Activated gamma-delta T cell treated with Interleukin-2 at 50 U/mL for 16 hours (primary cell): ENCODE measurements around the gene NADK2.
"Not testable (repeated sequence)": the region's sequence is repeated elsewhere in the genome, so short reads cannot be mapped to it uniquely, and the experiment has no call there.

Experiments
- DNase-seq: peaks from one replicate; pipeline ENCODE4 v3.0.0-alpha.2; 2020

The NADK2 gene

DNA sequence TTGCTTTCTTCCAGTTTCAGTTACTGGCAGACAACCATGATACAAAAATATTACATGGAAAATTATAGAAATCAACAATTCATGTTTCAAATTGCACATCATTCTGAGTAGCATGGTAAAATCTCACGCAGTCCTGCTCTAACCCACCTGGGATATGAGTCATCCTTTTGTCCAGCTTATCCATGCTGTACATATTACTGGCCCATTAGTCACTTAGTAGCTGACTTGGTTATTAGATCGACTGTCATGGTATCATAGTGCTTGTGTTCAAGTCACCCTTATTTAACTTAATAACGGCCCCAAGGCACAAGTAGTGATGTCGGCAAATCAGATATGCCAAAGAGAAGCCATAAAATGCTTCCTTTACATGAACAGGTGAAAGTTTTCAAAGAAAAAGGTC lies 41.2 kb downstream of the NADK2 start:
- DNase-seq = no peak

DNA sequence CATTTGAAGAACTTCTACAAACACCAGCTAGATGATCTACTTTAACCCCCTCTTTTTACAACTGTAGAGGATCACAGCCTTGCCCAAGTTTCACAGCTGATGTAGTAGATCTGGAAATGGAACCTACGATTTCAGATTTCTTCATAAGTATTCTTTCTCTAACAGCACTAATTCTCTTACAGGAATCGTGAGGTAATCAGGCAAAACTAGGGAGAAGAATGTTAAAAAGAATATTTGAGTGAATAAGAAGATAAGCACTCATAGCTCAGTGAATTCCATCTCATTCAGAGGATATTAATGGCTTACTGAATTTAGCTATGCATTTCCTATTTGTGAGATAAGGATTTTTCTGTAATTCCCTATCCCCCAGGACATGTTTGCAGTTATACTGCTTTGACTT lies 42.1 kb downstream of the NADK2 start:
- DNase-seq = no peak

DNA sequence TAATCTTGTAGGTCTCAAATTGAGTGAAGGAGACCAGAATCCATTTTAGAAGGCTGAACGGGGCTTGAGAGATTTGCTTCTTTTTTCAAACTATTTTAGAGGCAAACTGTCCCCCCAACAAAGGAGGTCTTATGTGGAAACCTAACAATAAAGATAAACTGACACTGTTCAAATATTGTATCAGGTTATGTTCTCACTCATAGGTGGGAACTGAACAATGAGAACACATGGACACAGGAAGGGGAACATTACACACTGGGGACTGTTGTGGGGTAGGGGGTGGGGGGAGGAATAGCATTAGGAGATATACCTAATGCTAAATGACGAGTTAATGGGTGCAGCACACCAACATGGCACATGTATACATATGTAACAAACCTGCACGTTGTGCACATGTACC lies 42.9 kb downstream of the NADK2 start:
- DNase-seq = not testable (repeated sequence)

DNA sequence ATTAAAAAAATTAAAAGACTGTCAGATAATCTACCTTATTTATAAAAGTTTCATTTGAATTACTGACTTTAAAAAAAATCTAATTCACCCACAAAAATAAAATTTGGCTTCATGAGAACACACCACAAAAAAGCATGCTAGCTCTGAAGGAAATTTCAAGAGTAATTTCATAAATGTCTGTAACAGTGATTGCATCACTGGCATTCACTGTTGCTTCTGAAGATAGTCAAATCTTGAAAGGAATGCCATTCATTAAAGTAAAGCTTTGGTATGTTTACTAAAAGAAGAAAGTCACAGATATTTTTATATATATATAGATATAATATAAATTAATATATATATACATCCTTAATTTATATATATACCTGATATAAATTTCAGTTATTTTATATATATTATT lies 43.4 kb downstream of the NADK2 start:
- no peak for DNase-seq

DNA sequence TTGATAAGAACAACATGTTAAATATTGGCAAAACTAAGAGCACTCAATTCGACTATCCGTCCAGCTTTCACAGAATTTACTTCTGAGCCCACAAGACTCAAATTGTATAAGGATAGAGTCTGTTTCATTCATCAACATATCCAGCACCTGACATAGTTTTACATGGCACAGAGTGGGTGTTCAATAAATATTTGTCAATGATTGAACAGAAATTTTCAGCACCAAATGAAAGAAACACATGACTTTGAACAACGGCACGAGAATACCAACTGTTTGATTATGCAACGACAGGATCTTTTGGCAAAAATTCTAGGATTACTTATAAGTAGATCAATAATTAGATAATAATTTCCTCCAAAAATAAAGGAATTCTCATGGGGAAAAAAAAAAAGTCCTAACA lies 48.0 kb downstream of the NADK2 start:
- no peak for DNase-seq

DNA sequence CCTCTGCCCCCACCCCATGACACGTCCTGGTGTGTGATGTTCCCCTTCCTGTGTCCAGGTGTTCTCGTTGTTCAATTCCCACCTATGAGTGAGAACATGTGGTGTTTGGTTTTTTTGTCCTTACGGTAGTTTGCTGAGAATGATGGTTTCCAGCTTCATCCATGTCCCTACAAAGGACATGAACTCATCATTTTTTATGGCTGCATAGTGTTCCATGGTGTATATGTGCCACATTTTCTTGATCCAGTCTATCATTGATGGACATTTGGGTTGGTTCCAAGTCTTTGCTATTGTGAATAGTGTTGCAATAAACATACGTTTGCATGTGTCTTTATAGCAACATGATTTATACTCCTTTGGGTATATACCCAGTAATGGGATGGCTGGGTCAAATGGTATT lies 57.3 kb downstream of the NADK2 start:
- not testable (repeated sequence) for DNase-seq

DNA sequence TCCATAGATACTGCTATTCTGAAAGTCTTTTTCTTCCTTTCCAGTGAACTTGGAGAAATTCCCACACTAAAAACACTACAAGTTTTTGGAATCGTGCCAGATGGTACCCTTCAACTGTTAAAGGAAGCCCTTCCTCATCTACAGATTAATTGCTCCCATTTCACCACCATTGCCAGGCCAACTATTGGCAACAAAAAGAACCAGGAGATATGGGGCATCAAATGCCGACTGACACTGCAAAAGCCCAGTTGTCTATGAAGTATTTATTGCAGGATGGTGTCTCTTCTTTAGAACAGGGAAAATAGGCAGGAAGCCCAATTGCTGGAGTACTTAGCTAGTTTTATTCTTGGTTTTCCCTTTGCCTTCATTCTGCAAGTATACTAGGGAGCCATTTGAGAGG lies 60.0 kb downstream of the NADK2 start:
- no peak for DNase-seq

DNA sequence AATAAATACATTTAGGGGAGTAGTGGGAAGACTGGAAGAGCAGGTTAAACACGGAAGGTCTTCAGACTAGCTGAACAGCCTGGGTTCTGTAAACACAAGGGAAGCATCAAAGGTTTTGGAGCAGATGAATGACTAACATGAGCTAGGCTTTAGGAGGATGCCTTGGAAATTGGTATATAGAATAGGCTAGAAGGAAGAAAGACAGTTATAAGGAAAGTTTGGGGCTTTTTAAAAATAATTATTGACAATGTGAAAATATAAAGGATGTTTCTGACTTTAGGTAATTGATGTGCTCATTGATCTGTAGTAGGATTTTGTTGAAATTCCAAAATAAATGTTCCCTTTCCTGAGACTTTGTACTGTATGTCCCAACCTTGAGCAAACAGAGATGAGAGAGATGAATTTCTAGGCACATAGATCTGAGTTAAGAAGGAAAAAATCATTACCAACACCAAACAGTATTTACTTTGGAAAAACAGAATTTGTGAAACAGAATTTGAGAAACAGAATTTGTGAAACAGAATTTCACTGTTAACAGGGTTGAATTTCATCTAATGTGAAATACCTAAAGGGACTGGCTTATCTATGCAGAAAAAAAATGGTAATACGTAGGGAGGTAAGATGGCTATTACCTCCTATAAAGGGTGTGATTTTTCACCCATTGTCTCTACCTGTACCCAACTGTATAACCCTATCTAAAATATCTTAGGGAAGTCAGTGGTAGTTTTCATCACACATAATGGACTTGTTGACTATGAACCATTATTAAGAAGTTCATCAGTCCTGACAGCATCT lies 61.0 kb downstream of the NADK2 start:
- DNase-seq = no peak

DNA sequence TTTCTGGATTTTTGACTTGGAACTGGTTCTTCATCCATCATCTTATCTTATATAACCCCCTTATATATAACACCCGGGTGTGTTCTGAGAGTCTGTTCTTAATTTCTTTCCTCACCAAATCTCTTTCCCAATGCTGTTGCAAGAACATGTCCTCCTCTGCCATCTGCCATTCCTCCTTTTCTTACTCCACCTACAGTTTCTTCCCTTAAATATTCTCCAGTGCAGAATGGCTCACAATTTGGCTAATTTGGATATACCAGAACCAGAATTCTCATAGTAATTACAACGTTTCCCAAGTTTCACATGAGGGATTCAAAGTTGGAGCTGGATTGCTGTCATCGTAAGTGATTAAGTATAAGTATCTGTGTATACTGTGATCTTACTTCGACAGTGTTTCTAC lies 61.8 kb downstream of the NADK2 start:
- DNase-seq = no peak

DNA sequence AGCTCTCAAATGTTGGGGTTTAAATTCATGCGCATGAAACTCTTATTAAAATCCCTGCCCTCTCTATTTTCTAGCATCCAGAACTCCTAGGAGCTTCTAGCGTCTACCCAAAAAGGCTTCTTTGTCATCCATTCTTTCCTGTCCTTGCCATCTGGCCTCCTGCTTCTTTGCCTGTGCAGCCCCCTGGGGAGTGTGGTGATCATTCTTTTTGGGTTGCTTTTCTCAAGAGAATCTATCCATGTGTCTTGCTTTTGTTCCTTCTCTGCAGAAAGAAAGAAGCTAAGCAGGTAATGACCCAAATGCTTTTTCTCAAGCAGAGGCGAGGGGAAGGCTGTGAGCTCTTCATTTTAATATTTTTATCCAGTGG lies 63.2 kb downstream of the NADK2 start:
- no peak for DNase-seq

DNA sequence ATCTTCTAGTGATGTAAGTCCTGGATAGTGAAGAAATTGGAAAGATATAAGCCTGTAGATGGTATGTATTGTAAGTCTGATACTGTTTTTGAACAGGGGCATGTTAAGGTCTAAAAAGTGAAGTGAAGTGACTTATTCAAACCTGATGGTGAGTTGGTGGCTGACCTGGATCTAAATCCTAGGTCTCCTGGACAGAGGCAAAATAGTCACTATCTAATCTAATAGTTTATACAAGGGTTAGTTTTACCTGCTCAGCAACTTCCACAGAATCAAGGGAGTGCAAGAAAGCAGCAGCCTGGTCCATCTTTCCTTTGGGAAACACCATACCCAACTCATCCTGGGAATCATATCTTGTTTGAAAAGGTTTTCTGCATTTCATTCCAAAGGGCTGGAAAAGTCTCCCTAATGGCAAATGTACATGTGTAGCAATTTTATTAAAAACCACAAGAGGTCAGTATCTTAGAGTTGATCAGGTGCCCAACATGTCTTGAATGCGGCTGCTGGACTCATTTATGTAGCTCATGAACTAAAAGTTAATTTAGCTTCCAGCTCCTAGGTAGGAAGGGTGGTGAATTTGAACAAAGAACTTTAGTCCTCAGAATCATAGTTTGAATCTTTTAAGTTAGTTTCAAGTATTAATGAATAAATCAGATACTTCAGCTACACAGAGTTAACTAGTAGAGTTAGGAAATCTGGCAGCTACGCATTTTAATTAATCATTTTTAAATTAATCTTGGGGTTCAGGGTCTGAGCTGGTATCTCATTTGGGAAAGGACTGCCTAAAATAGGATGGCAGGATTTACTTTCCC lies 63.8 kb downstream of the NADK2 start:
- DNase-seq = no peak

DNA sequence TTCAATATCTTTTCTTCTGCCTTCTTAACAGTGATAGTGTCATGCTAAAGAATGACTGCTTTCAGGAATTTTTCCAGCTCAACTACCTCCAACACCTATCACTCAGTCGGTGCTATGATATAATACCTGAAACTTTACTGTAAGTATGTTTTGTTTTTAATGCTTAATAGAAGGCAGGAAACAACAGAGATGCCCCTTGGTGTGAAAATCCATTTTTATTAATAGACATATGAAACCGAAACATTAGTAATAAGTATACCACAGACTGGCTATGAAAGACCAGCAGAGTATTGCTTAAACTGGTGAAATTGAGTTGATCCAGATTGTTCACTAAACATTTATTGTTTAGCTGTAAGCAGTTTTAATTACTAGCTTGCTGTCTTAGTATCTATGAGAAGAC lies 64.6 kb downstream of the NADK2 start:
- no peak for DNase-seq

DNA sequence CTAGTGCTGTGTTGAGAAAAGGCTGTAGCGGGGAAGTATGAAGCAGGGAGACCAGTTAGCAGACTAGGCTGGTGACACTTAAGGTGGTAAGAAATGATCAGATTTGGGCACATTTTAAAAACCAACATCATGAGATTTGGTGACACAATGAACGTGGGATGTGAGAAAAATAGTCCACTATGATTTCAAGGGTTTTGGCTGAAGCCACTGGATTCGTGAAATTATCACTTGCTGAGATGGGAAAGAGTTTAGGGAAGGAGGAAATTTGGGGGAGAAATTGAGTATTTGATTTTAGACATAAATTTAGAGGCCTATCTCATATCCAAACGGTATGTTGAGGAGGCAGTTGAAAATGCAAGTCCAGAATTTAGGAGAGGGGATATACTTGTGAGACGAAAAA lies 66.7 kb downstream of the NADK2 start:
- no peak for DNase-seq

DNA sequence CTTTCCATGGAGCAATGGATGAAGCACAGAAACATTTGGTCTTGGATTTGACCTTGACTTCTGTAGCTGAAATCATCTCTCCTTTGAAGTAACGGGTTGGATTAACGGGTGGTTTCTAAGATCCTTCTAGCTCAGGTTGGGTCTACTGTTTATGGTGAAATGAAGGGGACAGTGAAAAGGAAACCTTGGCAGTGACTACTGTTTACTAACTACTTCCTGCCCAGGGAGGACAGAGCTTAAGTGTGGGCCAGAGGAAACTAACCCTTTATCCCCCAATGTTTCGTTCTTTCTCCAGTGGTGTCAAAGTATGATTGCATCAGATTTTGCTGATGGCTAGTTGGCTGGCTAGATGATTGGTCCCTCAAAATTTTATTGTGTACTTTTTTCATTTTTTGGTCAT lies 67.6 kb downstream of the NADK2 start:
- DNase-seq = no peak

DNA sequence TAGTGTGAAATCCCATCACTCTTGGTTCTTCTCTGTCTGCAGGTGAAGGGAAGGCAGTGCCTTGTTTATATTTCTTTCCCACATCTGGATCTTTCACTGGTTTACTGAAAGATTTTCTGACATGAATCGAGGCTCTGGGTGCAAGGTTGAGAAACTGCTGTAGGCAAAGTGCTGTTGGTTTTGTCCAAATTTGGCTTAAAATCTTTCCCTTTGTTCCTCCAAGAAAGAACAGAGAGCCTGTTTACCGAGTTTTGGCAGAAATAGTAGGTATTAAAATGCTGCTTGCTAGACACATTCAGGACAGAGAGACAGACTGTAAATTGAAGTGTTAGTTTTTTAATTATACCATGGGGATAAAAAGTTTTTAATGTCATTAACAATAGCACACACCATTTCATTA lies 68.3 kb downstream of the NADK2 start:
- DNase-seq = no peak

DNA sequence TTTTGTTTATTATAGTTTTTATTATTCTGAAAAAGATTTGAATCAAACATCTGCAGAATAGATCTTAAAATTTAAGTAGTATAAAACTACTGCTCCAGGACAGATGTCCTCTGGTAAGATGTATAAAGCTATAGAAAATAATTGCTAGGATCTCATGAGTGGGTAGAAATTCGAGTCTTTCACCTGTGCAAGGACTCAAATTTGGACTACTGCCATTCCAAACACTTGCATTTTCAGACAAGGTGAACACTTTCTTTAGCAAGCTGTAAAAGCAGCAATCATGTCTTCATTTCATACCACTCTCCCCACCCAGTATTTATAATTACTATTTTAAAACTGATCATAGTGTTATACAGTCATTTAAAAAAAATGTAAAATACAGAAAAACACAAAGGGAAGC lies 69.1 kb downstream of the NADK2 start:
- DNase-seq = no peak

DNA sequence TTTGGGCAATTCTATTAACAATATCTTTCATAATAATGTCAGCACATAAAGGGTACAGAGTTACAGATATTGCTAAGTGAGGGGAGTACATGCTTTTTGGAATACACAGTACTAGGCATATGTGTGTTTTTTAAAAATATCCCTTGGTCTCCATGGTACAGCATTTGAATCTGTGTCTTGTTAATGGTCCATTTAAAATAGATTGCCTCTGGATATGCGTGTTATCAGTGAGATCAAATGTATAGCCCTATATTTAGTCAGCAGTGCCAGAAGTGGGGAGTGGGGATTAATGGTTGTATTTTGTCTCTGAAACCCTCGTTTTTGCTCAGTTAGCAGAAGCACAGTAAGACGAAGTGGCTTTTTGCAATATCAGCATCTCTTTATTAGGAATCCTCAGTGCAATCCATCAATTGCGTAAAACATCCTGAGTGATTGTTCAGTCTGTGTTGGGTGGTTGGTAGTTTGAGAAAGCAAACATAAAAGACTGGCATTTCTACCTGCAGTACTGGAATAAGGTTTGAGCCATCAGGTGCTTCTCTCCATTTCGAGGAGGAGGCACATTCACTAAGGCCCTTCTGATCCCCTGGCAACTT lies 70.8 kb downstream of the NADK2 start:
- DNase-seq = no peak

DNA sequence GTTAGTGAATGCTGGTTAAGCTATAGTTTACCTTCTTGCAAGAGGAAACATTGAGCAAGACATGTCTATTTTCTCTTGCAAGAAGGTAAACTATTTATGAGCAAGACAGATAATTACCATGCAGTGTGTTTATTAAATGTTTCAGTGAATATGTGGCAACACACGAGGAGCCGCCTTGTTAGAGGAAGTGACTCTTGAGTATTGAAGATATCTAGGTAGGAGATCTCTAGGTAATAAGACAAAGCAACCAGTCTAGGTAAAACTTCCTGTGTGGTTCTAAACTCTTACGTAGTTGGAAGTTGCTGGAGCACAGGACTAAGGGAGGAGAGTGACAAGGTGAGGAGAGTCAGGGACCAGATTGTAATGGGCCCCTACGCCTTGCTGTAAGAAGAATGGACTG lies 73.0 kb downstream of the NADK2 start:
- DNase-seq = no peak

DNA sequence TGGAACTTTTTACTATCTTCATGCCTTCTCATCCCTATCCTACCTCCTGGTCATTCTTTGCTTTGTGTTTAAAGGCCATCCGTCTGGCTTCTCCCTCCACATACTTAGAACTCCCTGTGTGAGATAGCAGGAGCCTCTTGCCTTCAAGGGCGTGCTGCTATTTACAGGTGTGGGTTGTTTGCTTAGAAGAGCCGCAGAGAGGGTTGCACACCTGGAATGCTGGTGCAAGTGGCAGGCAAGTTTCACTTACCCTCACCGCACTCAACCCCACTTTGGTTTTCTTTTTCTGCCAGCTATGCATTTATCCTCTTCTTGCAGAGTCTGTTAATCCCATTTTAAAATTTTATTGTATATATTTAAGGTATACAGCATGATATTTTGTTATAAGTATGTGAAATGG lies 77.3 kb downstream of the NADK2 start:
- no peak for DNase-seq

DNA sequence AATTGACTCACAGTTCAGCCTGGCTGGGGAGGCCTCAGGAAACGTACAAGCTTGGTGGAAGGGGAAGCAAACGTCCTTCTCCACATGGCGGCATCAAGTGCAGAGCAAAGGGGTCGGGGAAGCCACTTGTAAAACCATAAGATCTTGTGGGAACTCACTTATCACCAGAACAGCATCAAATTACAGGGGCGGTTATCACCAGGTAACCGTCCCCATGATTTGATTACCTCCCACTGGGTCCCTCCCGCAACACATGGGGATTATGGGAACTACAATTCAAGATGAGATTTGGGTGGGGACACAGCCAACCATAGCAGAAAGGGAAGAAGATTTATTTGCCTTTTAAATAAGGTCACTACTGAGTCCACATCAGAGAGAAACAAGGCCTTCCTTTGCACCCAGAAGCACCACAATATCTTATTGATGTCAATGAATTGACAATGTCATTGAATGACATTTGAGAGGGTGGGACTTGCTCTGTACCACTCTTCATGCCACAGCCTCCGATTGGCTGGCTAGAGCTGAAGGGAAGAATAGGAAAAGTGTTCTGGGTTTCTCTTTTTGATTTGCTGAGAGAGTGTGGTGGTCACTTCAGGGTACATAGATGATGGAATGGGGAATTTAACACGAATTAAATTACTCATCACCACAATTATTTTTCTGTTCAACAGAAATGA lies 78.8 kb downstream of the NADK2 start:
- no peak for DNase-seq

DNA sequence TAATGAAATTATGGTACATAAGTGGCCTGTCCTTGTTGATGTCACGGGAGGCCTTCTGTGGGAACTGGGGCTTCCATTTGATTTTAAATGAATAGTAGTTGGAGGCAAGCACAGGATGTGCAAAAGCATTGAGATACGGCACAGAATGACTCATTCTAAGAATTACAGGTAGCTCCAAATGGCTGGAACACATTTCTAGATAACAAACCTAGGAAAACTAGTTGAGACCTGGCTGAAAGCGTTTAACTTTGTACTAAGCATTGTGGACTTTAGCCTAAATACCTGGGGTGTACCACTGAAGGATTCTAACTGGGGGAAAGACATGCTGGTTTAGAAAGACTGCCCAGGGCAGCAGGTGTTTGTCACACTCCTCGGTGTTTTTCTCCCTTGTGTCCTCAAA lies 80.4 kb downstream of the NADK2 start:
- DNase-seq = no peak

DNA sequence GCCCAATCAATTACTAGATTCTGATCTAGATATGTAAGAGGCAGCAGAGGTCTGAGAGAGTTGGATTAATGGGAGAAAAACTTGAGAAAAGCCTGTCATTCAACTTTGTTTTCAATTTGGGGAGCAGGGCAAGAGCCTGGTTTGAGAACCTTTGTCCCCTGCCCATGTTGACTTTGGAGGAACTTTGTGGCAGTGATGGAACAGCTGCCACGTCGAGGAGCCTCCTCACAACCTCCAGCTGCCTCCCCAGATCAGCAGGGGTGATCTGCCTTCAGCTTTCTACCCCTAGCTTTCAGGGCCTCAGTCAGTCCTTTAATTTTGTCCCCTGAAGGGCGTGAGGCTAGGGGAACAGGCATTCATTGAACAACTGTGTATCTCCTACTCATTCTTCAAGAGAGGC lies 81.1 kb downstream of the NADK2 start:
- DNase-seq = no peak

DNA sequence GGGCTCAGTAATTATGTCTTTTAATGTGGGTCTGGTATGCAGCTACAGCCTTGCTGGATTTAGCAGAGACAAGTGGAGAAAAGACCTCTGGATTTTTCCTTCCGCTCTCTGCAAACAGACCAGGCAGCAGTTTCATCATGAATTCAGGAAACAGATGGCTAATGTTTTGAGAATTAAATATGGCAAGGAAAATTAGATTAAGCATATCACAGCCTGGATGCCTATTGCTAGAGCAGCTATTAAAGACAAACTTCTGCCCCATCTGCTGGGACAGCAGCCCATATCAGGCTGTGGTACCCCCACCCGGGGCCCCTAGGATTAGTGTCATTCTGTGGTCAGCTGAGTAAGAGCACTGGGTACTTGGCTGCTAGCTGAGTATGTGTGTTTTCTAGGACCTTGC lies 83.6 kb downstream of the NADK2 start:
- no peak for DNase-seq

DNA sequence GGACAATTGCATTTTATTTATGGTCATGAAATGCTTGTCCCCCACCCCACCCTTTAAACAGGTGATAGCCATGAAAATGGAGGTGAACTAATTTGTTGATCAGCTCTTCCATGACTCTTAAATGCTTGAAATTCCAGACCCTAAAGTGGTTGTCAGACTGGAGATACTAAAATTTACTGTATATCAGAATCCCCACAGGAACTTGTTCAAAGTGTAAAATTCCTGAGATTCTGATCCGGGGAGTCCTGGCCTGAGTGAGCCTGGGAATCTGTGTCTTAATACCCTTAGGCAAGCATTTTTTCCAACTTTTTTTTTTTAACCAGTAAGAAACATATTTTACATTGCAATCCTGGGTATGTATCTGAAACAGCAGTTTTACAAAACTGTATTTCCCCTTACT lies 85.1 kb downstream of the NADK2 start:
- no peak for DNase-seq
